DOHH2 (cell line): ENCODE data around the gene AGER.

ENCODE experiments used
- H3F3A ChIP-seq: fragments of 200-600 bp; sonication (generic), shearing (Covaris generic); 2 replicates; pipeline ENCODE4 v1.6.0; 2016; ENCODE audit warnings: antibody characterized with exemption, mild to moderate bottlenecking; ENCODE audit not compliant: control insufficient read depth, insufficient read depth
- H3K27ac ChIP-seq: fragments of 200-600 bp; sonication (generic); 2 replicates; pipeline ENCODE4 v1.5.1; 2014; ENCODE audit warnings: low read depth, mild to moderate bottlenecking, low read length, moderate library complexity
- H3K27me3 ChIP-seq: fragments of 200-600 bp; sonication (generic); 2 replicates; pipeline ENCODE4 v1.6.1; 2014; ENCODE audit warnings: mild to moderate bottlenecking, low read length, mixed read lengths; ENCODE audit not compliant: control insufficient read depth
- H3K36me3 ChIP-seq: fragments of 200-600 bp; sonication (generic); 2 replicates; pipeline ENCODE4 v1.6.1; 2014; ENCODE audit warnings: mild to moderate bottlenecking, low read length, moderate library complexity, mixed read lengths; ENCODE audit not compliant: control insufficient read depth
- H3K4me1 ChIP-seq: fragments of 200-600 bp; sonication (generic); 2 replicates; pipeline ENCODE4 v1.6.1; 2014; ENCODE audit warnings: mild to moderate bottlenecking, low read length, mixed read lengths; ENCODE audit not compliant: control insufficient read depth
- H3K4me2 ChIP-seq: fragments of 200-600 bp; sonication (generic); 2 replicates; pipeline ENCODE4 v1.6.0; 2014; ENCODE audit warnings: mild to moderate bottlenecking, low read length, moderate library complexity
- H3K4me3 ChIP-seq: fragments of 200-600 bp; sonication (generic); 2 replicates; pipeline ENCODE4 v1.5.1; 2014; ENCODE audit warnings: mild to moderate bottlenecking, low read length, mixed read lengths
- H3K79me2 ChIP-seq: fragments of 200-600 bp; sonication (generic); 2 replicates; pipeline ENCODE4 v1.6.1; 2014; ENCODE audit warnings: mild to moderate bottlenecking, low read length, mixed read lengths; ENCODE audit not compliant: control insufficient read depth
- H3K9me2 ChIP-seq: fragments of 200-600 bp; sonication (generic); replicated peaks from 2 replicates; pipeline ENCODE4 v1.6.1; 2014; ENCODE audit warnings: mild to moderate bottlenecking, low read length, mixed read lengths; ENCODE audit not compliant: control insufficient read depth
- H3K9me3 ChIP-seq: fragments of 200-600 bp; sonication (generic); 2 replicates; pipeline ENCODE4 v1.6.1; 2014; ENCODE audit warnings: antibody characterized with exemption, low read length, mixed read lengths; ENCODE audit not compliant: control insufficient read depth, insufficient read depth
- H4K20me1 ChIP-seq: fragments of 200-600 bp; sonication (generic); 2 replicates; pipeline ENCODE4 v1.6.0; 2014; ENCODE audit warnings: low read depth, mild to moderate bottlenecking, antibody characterized with exemption, low read length, moderate library complexity; ENCODE audit not compliant: control insufficient read depth, insufficient read depth
- EZH2phosphoT487 ChIP-seq: fragments of 200-600 bp; sonication (generic); IDR thresholded peaks from 2 replicates; pipeline ENCODE4 v1.6.1; 2017; ENCODE audit warnings: borderline replicate concordance, mild to moderate bottlenecking, antibody characterized with exemption, low read length, moderate library complexity, mixed read lengths
- TF ChIP-seq, protein P1 (sequence below): fragments of 200-600 bp; sonication (generic); IDR thresholded peaks from one replicate; pipeline ENCODE4 v1.5.1; 2014; ENCODE audit warnings: antibody characterized with exemption, mild to moderate bottlenecking, low read depth, low read length; ENCODE audit not compliant: poor library complexity, severe bottlenecking

The AGER gene

DNA sequence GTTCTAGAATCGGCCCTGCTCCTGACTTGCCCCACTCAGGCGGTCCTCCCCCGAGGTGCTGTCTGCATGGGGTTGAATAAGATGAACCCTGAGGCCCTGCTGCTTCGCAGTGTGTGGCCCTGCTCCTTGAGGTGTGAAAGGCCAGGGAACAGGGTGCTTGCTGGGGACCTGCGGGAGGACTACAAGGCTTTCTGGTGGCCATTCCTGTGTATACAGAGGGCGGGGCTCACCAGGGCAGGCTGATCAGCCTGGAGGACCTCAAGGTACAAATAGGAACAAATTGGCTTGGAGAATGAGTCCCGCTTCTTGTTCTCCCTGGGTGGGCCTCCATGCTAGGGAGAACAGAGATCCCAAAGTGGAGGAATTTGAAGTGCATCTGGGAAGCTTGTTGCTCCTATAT, 34.1 kb upstream of the AGER start:
- Histone ChIP-seq H3K4me2 (no peak overlapping the region), H3K36me3 (no peaks in the 10 kb centered on the region)

DNA sequence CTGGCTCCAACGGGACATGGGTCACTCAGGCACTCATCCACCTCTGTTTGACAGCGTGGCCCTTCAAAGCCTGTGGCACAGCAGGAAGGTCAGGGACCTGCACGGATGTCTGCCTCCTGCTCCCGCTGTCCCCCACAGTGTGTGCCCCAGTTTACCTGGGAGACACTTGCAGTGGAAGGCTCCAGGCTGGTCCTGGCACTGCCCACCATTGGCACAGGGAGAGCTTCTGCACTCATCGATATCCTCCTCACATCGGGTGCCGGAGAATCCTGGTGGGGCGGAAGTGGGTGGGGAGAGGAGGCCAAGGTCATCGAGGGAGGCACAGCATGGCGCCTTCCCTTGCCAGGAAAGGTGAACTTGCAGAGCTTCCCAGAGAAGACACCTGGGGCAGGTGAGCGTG, 32.9 kb upstream of the AGER start:
- H4K20me1 ChIP-seq: no peaks in the 10 kb centered on the region
- H3F3A ChIP-seq: no peaks in the 10 kb centered on the region
- no peaks in the 10 kb centered on the region for H3K9me3 ChIP-seq
- H3K79me2 ChIP-seq: no peaks in the 10 kb centered on the region
- H3K27ac ChIP-seq: no peak overlapping the region
- H3K36me3 ChIP-seq: no peaks in the 10 kb centered on the region
- no peak overlapping the region for H3K4me2 ChIP-seq
- H3K4me1 ChIP-seq: peaks cover 12% of the 10 kb centered on the region
- no peaks in the 10 kb centered on the region for H3K27me3 ChIP-seq
- no peak overlapping the region for H3K4me3 ChIP-seq
- no peaks in the 10 kb centered on the region for H3K9me2 ChIP-seq
- TF ChIP-seq EZH2phosphoT487: no peak
- TF ChIP-seq, protein P1, sequence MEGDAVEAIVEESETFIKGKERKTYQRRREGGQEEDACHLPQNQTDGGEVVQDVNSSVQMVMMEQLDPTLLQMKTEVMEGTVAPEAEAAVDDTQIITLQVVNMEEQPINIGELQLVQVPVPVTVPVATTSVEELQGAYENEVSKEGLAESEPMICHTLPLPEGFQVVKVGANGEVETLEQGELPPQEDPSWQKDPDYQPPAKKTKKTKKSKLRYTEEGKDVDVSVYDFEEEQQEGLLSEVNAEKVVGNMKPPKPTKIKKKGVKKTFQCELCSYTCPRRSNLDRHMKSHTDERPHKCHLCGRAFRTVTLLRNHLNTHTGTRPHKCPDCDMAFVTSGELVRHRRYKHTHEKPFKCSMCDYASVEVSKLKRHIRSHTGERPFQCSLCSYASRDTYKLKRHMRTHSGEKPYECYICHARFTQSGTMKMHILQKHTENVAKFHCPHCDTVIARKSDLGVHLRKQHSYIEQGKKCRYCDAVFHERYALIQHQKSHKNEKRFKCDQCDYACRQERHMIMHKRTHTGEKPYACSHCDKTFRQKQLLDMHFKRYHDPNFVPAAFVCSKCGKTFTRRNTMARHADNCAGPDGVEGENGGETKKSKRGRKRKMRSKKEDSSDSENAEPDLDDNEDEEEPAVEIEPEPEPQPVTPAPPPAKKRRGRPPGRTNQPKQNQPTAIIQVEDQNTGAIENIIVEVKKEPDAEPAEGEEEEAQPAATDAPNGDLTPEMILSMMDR: no peak

More for the DNA sequence above, 34.1 kb upstream of the AGER start:
- Histone ChIP-seq H3K27me3 (no peaks in the 10 kb centered on the region), H3K4me1 (peaks cover 24% of the 10 kb centered on the region), H3K79me2 (no peaks in the 10 kb centered on the region), H3K4me3 (no peak overlapping the region), H3F3A (no peaks in the 10 kb centered on the region), H3K9me3 (no peaks in the 10 kb centered on the region), H4K20me1 (no peaks in the 10 kb centered on the region), H3K9me2 (no peaks in the 10 kb centered on the region), H3K27ac (no peak overlapping the region)
- TF ChIP-seq EZH2phosphoT487: no peak
- TF ChIP-seq, protein P1: no peak

- Histone ChIP-seq H3K27ac (no peak overlapping the region), H3K9me3 (no peaks in the 10 kb centered on the region), H4K20me1 (no peaks in the 10 kb centered on the region), H3K36me3 (no peaks in the 10 kb centered on the region), H3K9me2 (no peaks in the 10 kb centered on the region), H3K79me2 (no peaks in the 10 kb centered on the region), H3K27me3 (no peaks in the 10 kb centered on the region), H3K4me2 (no peak overlapping the region), H3K4me1 (peaks cover 6% of the 10 kb centered on the region), H3K4me3 (no peak overlapping the region), H3F3A (no peaks in the 10 kb centered on the region)
- TF ChIP-seq, protein P1: no peak
- no peak for TF ChIP-seq EZH2phosphoT487
Measured at GRCh38 chr6:32216285-32216684, 32.2 kb upstream of the AGER start.

- Histone ChIP-seq H3K9me3 (no peaks in the 10 kb centered on the region), H3K4me1 (peaks cover 6% of the 10 kb centered on the region), H3K4me3 (no peak overlapping the region), H3K27me3 (no peaks in the 10 kb centered on the region), H3F3A (no peaks in the 10 kb centered on the region), H4K20me1 (no peaks in the 10 kb centered on the region), H3K4me2 (no peak overlapping the region), H3K79me2 (no peaks in the 10 kb centered on the region), H3K9me2 (no peaks in the 10 kb centered on the region), H3K36me3 (no peaks in the 10 kb centered on the region), H3K27ac (no peak overlapping the region)
- TF ChIP-seq EZH2phosphoT487: no peak
- TF ChIP-seq, protein P1: no peak
Measured at GRCh38 chr6:32215617-32216016, 31.6 kb upstream of the AGER start.
